GM12801 (cell line): ENCODE data around the gene ZNRD2.

Experiments used
- TF ChIP-seq, protein P1 (sequence below): IDR thresholded peaks from one replicate; pipeline ENCODE4 v1.5.1; 2011; ENCODE audit warnings: control low read depth; ENCODE audit not compliant: insufficient read length; ENCODE audit errors: extremely low read depth

ZNRD2 gene

DNA sequence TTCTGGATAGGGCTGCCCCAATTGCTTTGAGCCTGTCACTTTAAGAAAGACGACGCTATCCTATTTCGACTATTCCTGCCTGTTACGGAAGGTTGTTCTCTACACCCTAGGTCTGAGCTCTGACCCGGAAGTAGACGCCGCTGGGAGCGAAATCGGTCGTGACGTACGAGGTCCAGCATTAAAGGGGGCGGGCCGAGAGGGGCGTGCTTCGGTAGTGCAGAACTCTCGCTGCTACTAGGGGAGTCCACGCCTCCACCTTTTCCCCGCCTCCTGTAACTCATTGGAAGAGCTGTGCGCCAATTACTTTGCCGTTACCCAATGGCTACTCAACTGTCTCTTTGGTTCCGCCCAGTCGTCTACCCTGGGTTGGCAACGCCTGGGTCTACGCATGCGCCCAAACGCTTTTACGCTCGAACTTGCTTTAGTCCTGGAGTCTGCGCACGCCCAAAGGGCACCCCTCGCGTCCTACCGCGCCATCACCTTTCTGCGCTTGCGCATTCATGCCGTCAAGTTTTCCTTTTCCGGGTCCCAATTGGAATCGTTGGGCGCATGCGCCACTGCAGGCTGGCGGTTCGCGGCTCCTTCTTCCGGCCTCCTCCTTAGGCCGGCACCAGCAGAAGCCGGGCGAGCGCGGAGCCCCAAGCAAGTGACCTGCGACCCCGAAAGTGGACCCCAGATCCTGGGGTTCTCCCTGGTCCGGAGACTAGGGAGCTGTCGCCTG is 45.1 kb downstream of the ZNRD2 start, which contains the start of gene PCNX3:
TSS of gene PCNX3 (plus strand) at position 548 of the 721 bp plus-strand sequence. CDS start 536 bp downstream, outside the sequence.
- TF ChIP-seq, protein P1, sequence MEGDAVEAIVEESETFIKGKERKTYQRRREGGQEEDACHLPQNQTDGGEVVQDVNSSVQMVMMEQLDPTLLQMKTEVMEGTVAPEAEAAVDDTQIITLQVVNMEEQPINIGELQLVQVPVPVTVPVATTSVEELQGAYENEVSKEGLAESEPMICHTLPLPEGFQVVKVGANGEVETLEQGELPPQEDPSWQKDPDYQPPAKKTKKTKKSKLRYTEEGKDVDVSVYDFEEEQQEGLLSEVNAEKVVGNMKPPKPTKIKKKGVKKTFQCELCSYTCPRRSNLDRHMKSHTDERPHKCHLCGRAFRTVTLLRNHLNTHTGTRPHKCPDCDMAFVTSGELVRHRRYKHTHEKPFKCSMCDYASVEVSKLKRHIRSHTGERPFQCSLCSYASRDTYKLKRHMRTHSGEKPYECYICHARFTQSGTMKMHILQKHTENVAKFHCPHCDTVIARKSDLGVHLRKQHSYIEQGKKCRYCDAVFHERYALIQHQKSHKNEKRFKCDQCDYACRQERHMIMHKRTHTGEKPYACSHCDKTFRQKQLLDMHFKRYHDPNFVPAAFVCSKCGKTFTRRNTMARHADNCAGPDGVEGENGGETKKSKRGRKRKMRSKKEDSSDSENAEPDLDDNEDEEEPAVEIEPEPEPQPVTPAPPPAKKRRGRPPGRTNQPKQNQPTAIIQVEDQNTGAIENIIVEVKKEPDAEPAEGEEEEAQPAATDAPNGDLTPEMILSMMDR: no peak

DNA sequence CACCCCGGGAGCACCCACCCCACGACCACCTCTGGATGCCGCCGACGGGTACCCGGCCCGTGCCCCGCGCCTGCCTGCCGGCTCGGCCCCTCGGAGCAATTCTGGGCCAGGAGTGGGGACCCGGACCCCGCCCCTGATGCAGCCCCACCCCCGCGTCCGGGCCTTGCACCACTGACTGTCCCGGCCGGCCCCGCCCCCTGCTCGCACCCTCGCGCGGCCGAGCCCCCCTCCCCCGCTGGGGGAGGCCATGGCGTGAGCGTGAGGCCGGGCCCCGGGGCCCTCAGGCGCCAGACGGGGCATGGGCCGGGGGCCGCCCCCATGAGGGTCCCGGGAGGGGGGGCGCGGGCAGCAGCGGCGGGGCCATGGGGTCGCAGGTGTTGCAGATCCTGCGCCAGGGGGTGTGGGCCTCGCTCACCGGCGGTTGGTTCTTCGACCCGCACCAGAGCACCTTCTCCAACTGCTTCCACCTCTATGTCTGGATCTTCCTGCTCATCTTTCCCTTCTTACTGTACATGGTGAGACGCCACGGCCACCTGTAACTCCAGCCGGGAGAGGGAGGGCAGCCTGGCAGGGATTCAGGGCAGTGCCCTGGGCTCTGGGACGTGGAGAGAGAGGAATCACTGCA is 45.8 kb downstream of the ZNRD2 start:
- TF ChIP-seq, protein P1: no peak

DNA sequence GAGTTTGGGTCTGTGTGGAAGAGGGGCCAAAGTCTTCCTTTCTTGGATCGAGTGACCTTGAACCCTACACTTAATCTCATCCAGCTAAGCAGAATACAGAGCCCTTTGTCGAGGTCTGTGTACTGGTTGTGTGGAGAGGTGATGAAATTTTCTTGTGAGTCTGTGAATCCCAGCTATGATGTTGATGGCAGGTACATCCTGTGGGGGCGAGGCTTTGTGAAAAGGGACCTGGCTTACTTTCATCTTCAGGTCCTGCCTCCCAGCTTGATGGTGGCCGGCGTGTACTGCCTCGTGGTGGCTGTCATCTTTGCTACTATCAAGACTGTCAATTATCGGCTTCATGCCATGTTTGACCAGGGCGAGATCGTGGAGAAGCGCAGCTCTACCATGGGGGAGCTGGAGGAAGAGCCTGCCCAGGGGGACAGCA is 46.3 kb downstream of the ZNRD2 start:
- TF ChIP-seq, protein P1: no peak

DNA sequence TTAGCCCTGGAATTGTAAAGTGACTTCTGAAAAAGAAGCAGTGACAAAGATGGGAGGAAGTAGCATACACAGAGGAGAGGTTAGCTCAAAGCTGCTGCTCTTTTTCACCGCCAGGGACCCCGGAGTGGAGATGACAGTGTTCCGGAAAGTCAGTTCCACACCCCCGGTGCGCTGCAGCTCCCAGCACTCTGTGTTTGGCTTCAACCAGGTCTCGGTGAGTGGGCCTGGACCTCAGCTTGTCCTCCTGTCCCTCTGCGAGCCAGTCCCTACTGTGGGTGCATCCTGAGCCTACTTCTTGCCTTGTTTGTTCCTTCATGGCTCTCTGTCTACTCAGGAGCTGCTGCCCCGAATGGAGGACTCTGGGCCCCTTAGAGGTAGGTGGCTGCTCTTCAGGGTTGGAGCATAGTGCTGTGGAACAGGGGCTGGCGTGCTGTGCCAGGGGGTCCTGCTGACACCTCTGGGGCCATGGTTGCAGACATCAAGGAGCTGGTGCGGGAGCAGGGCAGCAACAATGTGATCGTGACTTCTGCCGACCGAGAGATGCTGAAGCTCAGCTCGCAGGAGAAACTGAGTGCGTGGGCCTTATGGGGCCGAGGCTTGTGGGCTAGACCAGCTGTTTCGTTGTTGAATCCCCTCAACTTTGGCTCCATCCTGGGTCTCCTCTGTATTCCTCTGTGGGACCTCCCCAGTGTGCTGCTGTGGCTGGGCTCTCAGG is 47.0 kb downstream of the ZNRD2 start:
- TF ChIP-seq, protein P1: no peak

DNA sequence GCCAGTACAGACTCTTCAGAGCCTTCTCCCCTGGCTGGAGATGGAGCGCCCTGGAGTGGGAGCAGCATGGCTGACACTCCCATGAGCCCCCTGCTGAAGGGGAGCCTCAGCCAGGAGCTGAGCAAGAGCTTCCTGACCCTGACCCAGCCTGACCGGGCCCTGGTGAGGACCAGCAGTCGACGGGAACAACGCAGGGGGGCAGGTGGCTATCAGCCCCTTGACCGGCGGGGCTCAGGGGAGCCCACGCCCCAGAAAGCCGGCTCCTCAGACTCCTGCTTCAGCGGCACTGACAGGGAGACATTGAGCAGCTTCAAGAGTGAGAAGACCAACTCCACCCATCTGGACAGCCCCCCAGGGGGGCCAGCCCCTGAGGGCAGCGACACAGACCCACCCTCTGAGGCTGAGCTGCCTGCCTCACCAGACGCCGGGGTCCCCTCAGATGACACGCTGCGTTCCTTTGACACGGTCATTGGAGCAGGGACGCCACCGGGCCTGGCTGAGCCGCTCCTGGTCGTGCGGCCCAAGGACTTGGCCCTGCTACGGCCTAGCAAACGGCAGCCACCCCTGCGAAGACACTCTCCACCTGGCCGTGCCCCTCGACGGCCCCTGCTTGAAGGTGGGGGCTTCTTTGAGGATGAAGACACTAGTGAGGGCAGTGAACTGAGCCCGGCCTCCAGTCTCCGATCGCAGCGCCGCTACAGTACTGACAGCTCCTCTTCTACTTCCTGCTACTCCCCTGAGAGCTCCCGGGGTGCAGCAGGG is 47.9 kb downstream of the ZNRD2 start:
- TF ChIP-seq, protein P1: no peak

DNA sequence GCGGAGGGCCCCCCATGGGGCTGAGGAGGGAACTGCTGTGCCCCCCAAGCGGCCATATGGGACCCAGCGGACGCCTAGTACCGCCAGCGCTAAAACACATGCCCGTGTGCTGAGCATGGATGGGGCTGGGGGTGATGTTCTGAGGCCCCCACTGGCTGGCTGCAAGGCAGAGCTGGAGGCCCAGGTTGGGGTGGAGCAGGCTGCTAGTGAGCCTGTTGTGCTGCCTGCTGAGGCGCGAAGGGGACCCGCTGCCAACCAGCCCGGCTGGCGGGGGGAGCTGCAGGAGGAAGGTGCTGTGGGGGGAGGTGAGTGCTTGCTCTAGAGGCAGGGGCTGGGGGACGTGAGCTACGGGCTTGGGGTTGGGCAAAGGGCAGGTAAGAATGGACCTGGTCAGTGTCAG is 48.5 kb downstream of the ZNRD2 start:
- TF ChIP-seq, protein P1: no peak
